IPS DF 6.9 (cell line): Measurements from ENCODE around the gene OR2T1.
"Not testable (repeated sequence)": the region's sequence is repeated elsewhere in the genome, so short reads cannot be mapped to it uniquely, and the experiment has no call there.

Experiments used
- DNase-seq: peaks from one replicate; pipeline ENCODE4 v3.0.0-alpha.2; 2013; ENCODE audit warnings: low read depth, low spot score
- H3K27ac ChIP-seq: one replicate; pipeline ENCODE4 v1.5.1; 2013; ENCODE audit warnings: low read length, control low read depth
- H3K27me3 ChIP-seq: 2 replicates; pipeline ENCODE4 v1.6.1; 2013; ENCODE audit warnings: mild to moderate bottlenecking, low read length; ENCODE audit not compliant: control insufficient read depth, insufficient read depth
- H3K36me3 ChIP-seq: 2 replicates; pipeline ENCODE4 v1.6.1; 2013; ENCODE audit warnings: low read length; ENCODE audit not compliant: control insufficient read depth, insufficient read depth
- H3K4me1 ChIP-seq: 2 replicates; pipeline ENCODE4 v1.6.1; 2013; ENCODE audit warnings: low read length; ENCODE audit not compliant: control insufficient read depth, insufficient read depth
- H3K4me3 ChIP-seq: 2 replicates; pipeline ENCODE4 v1.5.1; 2013; ENCODE audit warnings: mild to moderate bottlenecking, low read length
- H3K9me3 ChIP-seq: 2 replicates; pipeline ENCODE4 v1.6.1; 2013; ENCODE audit warnings: low read length, inconsistent platforms; ENCODE audit not compliant: control insufficient read depth, insufficient read depth
- WGBS: extraction: QIAGEN DNeasy Blood & Tissue Kit; methylation state at CpG from one replicate; pipeline ENCODE4 v1.1.7; 2013; ENCODE audit warnings: mixed read lengths, missing lambda C conversion rate; ENCODE audit not compliant: insufficient read length, insufficient coverage; 5-methylcytosine and 5-hydroxymethylcytosine counted together

The OR2T1 gene

GRCh38 chr1:248404024-248404423 lies 1.2 kb downstream of the OR2T1 start:
- Histone ChIP-seq H3K27me3 (no peaks in the 10 kb centered on the region), H3K36me3 (no peaks in the 10 kb centered on the region), H3K9me3 (peaks cover 13% of the 10 kb centered on the region), H3K4me3 (no peak overlapping the region), H3K27ac (no peak overlapping the region), H3K4me1 (no peaks in the 10 kb centered on the region)
- no peak for DNase-seq
- WGBS = no CpG with 5 or more reads among the region's 6 CpGs

- Histone ChIP-seq H3K4me3 (no peak overlapping the region), H3K36me3 (no peaks in the 10 kb centered on the region), H3K27me3 (no peaks in the 10 kb centered on the region), H3K9me3 (peaks cover 15% of the 10 kb centered on the region), H3K4me1 (no peaks in the 10 kb centered on the region), H3K27ac (no peak overlapping the region)
- DNase-seq = no peak
- WGBS = no CpG with 5 or more reads among the region's 8 CpGs
Observed at GRCh38 chr1:248406721-248407692, 4.2 kb downstream of the OR2T1 start.

DNA sequence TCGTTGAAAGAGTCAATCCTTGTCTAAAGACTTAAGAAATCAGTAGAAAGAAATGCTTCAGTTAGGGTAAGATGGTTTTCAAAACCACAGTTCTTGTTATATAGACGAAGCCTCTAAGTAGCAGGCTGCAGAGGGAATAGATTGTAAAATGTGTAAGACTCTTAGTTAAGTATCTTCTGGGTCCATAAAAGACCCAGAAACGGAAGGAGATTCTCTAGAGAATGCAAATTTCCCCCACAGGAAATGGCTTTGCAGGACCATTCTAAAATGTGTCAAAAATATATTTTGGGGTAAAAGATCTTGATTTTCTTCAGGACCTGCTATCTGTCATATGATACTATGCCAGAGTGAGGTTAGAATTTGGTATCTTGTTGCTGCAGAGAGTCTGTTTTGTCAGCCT lies 13.4 kb downstream of the OR2T1 start:
- no peak for DNase-seq
- no peak overlapping the region for H3K4me3 ChIP-seq
- H3K36me3 ChIP-seq = no peaks in the 10 kb centered on the region
- no peaks in the 10 kb centered on the region for H3K4me1 ChIP-seq
- H3K9me3 ChIP-seq = peaks cover 6% of the 10 kb centered on the region
- no peaks in the 10 kb centered on the region for H3K27me3 ChIP-seq
- no CpG with 5 or more reads among the region's 3 CpGs for WGBS
- H3K27ac ChIP-seq = no peak overlapping the region

- Histone ChIP-seq H3K4me1 (no peaks in the 10 kb centered on the region), H3K36me3 (no peaks in the 10 kb centered on the region), H3K27ac (no peak overlapping the region), H3K4me3 (no peak overlapping the region), H3K27me3 (no peaks in the 10 kb centered on the region), H3K9me3 (peaks cover 4% of the 10 kb centered on the region)
- no peak for DNase-seq
- WGBS = no CpG with 5 or more reads among the region's 2 CpGs
Observed at GRCh38 chr1:248417854-248418253, 15.0 kb downstream of the OR2T1 start.

- WGBS = 100% methylated on average over 1 of the region's 1 CpG
- no peak for DNase-seq
- H3K9me3 ChIP-seq = peaks cover 4% of the 10 kb centered on the region
Observed at GRCh38 chr1:248421384-248421783, 18.5 kb downstream of the OR2T1 start.

GRCh38 chr1:248427526-248428191 lies 24.8 kb downstream of the OR2T1 start:
- H3K36me3 ChIP-seq, H3K9me3 ChIP-seq, H3K4me1 ChIP-seq, DNase-seq, H3K27me3 ChIP-seq, H3K4me3 ChIP-seq, H3K27ac ChIP-seq: not testable (repeated sequence)
- WGBS = no CpG with 5 or more reads among the region's 3 CpGs

More at GRCh38 chr1:248421384-248421783, 18.5 kb downstream of the OR2T1 start:
- H3K4me1 ChIP-seq = no peaks in the 10 kb centered on the region
- no peaks in the 10 kb centered on the region for H3K36me3 ChIP-seq
- no peak overlapping the region for H3K4me3 ChIP-seq
- no peak overlapping the region for H3K27ac ChIP-seq
- no peaks in the 10 kb centered on the region for H3K27me3 ChIP-seq

DNA sequence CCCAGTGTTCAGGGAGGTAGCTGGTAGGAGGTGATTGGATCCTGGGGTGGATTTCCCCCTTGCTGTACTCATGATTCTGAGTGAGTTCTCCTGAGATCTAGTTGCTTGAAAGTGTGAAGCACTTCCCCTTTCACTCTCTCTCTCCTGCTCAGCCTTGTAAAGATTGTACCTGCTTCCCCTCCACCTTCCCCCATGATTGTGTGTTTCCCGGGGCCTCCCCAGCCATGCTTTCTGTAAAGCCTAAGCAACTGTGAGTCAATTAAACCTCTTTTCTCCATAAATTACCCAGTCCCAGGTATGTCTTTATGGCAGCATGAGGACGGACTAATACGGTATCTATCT lies 25.3 kb downstream of the OR2T1 start:
- not testable (repeated sequence) for H3K27me3 ChIP-seq, H3K9me3 ChIP-seq, H3K4me1 ChIP-seq, H3K27ac ChIP-seq, H3K36me3 ChIP-seq, DNase-seq, H3K4me3 ChIP-seq
- WGBS = no CpG with 5 or more reads among the region's 3 CpGs

DNA sequence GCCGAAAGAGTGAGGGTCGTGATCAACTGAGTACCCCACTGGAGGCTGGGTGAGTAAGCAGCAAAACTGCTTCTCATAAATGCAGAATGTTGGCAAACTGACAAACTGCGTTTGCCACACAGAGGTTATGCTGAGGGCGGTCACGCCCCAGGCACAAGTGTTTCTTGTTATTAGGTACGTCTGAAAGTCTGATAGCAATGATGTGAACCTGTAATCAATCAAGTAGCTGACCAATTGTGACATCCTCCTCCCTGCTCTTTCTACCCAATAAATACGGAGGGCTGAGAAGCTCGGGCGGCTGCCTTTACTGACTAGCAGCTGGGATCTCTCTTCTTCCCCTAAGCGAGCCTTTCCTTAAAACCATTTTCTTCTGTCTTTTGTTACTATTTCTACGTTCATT lies 28.8 kb downstream of the OR2T1 start:
- no CpG with 5 or more reads among the region's 11 CpGs for WGBS
- not testable (repeated sequence) for H3K9me3 ChIP-seq, DNase-seq, H3K4me3 ChIP-seq, H3K27ac ChIP-seq, H3K4me1 ChIP-seq, H3K27me3 ChIP-seq, H3K36me3 ChIP-seq

DNA sequence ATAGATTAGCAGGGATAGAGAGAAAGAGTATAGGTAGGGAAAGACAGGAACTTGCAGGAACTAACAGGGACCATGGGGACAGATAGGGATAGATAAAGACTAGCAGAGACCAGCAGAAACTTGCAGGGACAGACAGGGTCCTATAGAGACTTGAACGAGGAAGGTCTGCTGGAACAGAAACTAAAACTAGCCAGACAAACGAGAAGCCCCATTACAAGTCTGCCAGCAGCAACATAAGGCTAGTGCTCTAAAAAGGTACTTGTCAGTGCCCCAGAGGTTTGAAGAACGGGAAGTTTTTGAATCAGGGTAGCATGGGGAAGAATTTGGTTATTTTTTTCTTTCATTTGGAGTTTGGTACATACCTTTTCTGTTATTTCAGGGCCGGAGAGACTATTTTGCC lies 29.4 kb downstream of the OR2T1 start:
- WGBS = no CpG with 5 or more reads among the region's 4 CpGs
- DNase-seq, H3K27ac ChIP-seq, H3K36me3 ChIP-seq, H3K4me3 ChIP-seq, H3K4me1 ChIP-seq, H3K9me3 ChIP-seq, H3K27me3 ChIP-seq: not testable (repeated sequence)

GRCh38 chr1:248433811-248434415 lies 31.1 kb downstream of the OR2T1 start:
- no CpG with 5 or more reads among the region's 38 CpGs for WGBS

More at GRCh38 chr1:248433811-248434415, 31.1 kb downstream of the OR2T1 start:
- H3K9me3 ChIP-seq, H3K27ac ChIP-seq, H3K4me3 ChIP-seq, H3K27me3 ChIP-seq, H3K4me1 ChIP-seq, H3K36me3 ChIP-seq, DNase-seq: not testable (repeated sequence)
